Endometrial microvascular endothelial cells (primary cell): ENCODE data around the gene DEGS2. TPM values are rescaled to one million over a fixed set of nuclear protein-coding genes. Genes with fewer than 3 reads are reported as not detected.
"Not testable (repeated sequence)": the region's sequence is repeated elsewhere in the genome, so short reads cannot be mapped to it uniquely, and the experiment has no call there.

Experiments used
- in situ Hi-C: cut with HindIII; loops from 2 replicates; pipeline ENCODE4 v1.10.0; 2017; ENCODE audit warnings: low sequenced_read_pairs, low pct_unique_long_range_greater_than_20kb; ENCODE audit errors: inconsistent ontology term
- total RNA-seq: library from RNA; depleted of rRNA; stranded (reverse); fragments of >200 nt; gene quantifications from one replicate; pipeline ENCODE4 v1.2.3, GENCODE V29; 2015; ENCODE audit errors: inconsistent ontology term

The DEGS2 gene
- total RNA-seq, 1 donor from 2014 or later, result not detected

DNA sequence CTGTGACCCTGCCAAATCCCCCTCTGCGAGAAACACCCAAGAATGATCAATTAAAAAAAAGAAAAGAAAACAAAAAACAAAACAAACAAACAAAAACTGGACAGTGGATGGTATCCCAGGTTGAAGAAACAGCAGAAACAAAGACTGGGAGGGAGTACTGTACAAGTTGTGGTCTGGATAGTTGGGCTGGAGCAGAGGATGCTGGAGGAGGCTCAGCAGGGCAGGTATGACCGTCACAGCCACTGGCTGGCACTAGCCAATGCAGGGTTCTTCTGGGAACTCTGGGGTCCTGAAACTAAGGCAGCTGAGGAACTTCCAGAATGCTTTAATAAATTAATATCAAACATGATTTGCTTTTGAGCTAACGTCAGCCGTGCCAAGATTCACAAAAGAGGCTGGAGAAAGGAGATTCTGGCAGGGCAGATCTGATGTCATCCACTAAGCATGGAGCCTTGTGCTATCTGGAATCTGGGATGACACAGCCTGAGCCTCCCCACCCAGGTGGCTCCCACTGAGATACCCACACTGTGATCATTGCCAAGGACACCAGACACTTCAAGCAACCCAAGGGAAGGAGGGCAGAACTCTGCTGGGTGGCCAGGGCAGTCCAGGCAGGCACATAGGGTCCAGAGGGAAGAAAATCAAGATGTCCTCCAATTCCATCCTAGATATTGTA, 22.6 kb upstream of the DEGS2 start:
- in situ Hi-C loops, result not testable (repeated sequence)

DNA sequence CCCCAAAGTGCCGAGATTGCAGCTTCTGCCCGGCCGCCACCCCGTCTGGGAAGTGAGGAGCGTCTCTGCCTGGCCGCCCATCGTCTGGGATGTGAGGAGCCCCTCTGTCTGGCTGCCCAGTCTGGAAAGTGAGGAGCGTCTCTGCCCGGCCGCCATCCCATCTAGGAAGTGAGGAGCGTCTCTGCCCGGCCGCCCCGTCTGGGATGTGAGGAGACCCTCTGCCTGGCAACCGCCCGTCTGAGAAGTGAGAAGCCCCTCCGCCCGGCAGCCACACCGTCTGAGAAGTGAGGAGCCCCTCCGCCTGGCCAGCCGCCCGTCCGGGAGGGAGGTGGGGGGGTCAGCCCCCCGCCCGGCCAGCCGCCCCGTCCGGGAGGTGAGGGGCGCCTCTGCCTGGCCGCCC, 21.2 kb upstream of the DEGS2 start:
- in situ Hi-C loops, result not testable (repeated sequence)

DNA sequence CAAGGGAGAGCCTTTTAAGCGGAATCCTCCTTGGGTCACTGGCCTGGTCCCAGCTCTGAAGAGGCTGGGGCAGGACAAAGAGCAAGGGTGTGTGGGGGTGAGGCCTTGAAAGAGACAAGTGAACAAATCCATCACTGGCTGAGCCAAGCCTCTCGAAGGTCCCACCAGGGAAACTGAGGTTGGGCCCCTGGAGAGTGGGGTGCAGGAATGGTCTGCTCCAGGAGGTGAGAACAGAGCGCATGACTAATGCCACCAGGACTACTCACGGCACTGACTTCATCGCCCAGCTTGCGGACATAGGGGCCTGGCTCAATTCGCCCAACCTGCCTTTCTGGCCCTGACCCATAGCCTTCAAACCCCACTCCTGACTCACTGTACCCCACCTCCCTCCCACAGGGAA, 19.2 kb upstream of the DEGS2 start:
- in situ Hi-C loops, result no loop called here

DNA sequence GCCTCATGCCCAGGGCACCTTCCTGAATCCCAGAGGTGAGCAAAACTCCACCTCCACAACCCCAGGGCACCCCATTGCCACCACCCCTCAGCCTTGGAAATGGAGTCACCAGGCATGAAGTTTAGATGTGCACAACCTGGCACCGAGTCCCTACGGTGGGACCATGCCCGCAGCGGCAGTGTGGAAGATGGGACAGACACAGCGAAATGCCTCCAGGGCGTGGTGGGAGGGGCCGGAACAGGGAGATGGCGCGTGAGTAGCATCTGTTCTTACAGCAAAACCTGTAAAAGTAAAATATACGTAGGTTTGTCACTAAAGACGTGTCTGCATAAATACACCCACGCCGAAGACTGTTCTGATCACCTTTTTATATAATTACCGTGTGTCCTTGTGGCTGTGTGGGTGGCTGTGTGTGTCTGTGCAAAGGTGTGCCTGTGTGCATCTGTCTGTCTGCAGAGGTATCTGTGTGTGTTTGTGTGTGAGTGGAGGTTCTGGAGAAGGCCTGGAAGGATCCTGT, 17.4 kb upstream of the DEGS2 start:
- in situ Hi-C loops, result no loop called here

DNA sequence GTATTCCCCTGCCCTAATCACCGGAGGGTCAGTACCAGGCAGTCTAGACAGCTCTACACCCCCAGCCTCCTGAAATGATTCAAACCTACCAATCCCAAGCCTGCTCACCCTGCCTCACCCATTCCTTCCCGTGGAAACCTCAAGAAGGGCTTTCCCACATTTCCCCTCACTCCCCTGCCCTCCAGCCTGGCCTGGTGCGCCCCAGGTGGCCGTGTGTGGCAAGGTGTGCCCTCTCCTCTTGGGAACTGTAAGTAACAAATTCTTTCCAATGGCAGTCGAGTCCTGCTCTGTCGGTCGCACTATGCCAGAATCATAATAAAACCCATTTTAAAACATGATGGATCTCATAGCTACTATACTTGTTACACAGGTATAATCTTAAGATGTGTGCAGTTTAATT, 13.9 kb upstream of the DEGS2 start:
- in situ Hi-C loops, result no loop called here

DNA sequence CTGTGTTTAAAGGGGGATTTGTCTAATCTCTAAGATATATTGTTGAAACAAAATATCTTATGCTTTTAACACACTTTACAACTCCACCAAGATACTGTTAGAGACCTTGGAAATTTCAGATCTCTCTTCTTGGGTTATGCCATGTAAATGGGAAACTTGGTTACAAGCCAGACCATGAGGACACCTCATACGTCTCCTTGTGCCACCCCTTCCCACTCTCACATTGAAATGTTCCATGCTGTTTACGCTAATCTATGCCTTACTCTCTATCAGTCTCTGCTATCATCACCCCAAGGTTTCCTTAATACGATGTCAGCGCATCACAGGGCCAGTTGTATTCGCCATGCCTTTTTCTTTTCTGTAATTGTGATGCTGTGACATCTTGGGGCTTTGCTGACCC, 13.4 kb upstream of the DEGS2 start:
- in situ Hi-C loops, result no loop called here

DNA sequence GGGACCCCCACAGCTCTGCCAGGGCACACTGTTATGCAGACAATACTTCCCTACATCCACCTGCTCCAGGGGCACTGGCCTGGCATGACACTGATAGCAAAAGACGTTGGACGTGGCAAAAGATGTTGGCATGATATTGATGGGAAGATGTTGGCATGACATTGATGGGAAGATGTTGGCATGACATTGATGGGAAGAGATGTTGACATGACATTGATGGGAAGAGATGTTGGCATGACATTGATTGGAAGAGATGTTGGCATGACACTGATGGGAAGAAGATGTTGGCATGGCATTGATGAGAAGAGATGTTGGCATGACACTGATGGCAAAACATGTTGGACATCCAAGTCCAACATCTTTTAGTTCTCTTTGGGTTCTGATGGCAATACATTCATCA, 11.4 kb upstream of the DEGS2 start:
- in situ Hi-C loops, result no loop called here

DNA sequence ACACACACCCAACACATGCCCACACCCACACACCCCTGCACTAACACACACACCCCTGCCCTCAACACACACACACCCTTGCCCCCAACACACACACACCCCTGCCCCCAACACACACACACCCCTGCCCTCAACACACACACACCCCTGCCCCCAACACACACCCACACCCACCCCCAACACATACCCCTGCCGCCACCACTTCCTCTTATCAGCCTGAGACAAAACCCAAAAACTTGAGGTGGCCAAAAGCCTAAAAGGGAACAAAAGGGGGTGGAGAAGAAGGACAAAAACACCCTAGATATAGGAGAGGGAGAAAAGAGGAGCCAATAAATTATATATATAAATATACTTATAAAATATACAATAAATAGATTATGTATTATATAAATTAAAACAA, 9.1 kb upstream of the DEGS2 start:
- in situ Hi-C loops, result no loop called here

DNA sequence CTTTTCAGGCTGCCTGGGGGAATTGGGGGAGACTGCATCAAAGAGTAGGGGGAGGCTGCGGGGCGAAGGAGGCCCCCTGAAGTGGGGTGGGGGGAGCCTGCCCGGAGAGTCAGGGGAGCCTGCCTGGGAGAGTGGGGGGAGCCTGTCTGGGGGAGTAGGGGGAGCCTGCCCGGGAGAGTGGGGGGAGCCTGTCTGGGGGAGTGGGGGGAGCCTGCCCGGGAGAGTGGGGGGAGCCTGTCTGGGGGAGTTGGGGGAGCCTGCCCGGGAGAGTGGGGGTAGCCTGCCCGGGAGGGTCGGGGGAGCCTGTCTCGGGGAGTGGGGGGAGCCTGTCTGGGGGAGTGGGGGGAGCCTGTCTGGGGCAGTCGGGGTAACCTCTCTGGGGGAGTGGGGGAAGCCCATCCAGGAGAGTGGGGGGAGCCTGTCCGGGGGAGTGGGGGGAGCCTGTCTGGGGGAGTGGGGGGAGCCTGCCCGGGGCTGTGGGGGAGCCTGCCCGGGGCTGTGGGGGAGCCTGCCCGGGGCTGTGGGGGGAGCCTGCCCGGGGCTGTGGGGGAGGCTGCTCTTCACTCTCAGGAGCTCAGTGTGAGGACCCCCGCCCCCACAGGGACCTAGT, 6.5 kb upstream of the DEGS2 start:
- in situ Hi-C loops, result no loop called here

DNA sequence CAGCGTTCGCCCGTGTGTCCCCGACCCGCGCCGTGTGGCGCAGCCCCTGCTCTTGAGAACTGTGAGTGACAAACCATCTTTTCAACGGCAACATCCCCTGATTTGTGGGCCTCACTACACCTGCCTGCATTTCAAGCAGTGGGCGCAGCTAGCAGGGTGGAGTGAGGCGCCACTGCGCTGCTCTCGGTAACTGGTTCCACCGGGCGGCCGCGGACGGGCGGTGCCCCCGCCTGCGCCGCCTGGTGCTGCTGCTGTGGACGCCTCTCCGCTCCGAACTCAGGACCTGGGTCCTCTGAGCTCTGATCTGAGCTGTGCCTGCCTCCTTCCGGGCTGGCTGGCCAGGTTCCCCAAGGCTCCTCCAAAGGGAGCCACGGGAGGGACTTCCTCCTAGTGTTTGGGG, 5.9 kb upstream of the DEGS2 start:
- in situ Hi-C loops, result no loop called here

DNA sequence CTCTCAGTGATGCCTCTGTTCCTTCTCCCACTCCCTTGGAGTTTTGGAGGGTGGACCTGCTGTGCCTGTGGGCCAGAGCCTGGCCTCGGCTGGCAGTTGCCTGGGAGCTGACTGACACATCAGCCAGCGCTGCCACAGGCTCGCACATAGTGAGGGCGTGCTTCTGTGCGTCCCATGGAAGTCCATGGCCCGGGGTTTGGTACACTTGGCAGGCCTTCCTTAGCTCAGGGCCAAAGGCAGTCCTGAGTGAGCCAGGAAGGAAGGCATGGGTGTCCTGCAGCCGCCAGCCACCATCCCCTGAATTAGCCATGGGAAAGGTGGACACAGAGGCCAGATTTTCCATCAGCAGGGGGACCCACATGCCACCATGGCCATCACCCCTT, 1.1 kb upstream of the DEGS2 start:
- in situ Hi-C loops, result no loop called here

DNA sequence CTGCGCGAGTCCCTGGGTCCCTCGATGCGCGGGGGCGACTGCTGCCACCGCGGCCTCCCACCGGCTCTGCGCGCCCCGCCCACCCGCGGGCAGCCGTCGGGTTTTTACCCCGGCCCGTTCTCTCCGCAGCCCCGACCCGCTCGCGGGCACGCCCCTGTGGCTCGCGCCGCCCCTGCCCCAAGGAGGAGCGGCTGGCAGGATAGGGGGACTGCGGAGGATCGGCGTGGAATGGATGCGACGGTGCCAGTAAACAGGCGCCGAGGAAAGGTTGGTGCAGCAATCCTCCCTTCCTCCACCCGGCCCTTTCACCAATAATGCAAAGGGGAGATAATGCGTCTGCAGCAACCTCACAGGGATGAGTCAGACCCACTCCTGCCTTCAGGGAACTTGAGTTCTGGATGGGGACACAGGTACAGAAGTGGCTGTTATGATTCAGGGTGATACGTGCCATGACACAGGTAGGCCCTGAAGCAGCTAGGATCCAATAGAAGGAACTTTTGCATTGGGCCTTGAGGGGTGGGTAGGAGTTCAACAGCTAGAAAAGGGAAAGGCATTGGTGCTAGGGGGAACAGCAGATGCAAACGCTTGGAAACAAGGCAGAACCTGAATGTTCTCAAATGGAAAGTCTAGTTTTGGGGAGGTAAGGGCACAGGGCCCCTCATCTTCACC, 554 bp upstream of the DEGS2 start:
- in situ Hi-C loops, result no loop called here

DNA sequence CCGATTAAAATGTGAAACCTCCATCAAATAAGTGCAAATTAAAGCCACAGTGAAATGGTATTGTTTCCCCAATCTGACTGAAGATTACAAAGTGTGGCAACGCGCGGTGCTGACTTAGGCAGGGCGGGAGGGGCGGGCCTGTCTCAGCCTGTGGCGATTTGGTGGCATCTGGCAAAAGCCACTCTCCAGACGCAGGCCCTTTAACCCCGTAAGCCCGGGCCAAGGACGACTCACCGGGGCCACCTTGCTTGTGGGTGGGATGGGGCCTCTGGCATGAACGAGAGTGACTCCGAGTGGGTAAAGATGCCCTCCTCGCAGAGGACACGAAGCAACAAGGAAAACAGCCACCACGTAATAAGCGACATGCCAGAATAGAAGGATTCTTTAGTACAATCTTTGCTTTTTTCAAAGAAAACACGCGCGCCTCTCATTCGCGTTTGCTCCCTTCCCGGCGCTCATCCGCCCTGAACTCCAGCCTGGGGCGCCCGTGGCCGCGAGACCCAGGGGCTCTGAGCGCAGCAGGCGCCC, 815 bp downstream of the DEGS2 start:
- in situ Hi-C loops, result no loop called here

DNA sequence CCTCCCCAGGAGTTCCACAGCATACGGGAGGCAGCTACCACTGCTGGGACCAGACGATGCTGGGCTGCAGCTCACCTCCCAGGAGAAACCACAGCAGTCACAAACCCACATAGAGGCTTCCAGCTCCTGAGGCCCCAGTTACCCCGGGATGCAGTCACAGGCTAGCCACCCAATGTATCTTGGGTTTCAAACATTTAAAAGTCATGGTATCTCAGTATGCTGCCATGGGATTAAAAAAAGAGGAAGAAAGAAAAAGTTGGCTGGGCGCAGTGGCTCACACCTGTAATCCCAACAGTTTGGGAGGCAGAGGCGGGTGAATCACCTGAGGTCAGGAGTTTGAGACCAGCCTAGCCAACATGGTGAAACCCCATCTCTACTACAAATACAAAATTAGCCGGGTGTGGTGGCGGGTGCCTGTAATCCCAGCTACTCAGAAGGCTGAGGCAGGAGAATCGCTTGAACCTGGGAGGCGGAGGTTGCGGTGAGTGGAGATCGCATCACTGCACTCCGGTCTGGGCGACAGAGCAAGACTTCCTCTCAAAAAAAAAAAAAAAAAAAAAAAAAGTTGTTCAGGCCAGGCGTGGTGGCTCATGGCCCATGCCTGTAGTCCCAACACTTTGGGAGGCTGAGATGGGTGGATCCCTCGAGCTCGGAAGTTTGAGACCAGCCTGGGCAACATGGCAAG, 1.8 kb downstream of the DEGS2 start:
- in situ Hi-C loops, result not testable (repeated sequence)

DNA sequence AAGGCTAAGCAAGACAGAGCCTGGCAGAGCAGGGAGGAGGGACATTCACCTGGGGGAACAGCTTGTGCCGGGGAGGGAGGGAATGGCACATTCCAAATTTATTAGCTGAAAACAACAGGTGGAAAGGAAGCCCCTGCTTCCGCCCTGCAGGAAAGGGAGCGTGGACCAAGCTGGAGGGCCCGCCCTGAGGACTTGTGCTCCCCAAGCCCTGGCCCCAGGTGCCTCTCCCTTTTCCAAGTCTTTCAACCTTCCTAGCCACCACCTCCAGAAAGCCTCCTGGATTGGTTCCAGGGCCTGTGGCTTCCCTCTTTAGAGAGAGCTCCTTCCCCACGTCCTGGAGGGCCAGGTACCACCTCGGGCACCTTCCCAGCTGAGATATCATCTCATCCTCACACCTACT, 2.7 kb downstream of the DEGS2 start:
- in situ Hi-C loops, result no loop called here

DNA sequence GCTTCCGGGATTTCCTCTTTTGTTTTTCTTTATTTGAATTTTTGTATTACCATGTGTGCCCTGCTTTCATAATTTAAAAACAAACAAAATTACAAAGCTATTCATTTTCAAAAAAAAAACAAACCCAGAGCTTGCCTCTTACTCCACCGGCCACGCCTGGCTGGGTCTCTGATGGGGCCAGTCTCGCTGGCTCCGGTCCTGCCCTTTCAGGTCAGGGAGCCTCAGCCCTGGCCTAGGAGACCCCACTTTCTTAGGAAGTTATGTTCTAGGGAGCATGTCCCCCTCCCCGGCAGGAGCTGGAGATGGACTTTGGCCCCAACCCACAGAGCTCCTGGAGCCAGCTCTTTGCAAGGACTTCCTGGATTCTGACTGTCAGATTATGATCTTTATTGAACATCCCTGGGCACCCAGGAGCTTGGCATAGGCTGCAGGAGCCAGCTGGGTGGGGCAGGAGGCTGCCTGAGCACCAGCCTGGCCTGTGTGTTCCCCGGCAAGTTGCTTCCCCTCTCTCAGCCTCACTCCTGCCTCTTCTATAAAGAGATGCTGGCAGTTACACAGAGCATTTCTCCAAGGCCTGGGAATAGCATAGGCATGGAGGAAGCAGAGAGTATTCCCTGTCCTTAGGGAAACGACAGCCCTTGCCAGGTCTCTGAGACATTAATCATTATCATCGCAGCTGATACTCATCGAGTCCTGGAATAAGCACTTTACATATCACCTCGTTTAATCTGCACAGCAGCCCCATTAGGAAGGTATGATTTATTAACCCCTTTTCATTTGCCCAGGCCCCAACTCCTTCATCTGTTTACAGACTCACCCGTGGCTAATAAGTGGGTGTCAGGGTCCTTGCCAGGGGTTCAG, 3.5 kb downstream of the DEGS2 start:
- in situ Hi-C loops, result no loop called here

DNA sequence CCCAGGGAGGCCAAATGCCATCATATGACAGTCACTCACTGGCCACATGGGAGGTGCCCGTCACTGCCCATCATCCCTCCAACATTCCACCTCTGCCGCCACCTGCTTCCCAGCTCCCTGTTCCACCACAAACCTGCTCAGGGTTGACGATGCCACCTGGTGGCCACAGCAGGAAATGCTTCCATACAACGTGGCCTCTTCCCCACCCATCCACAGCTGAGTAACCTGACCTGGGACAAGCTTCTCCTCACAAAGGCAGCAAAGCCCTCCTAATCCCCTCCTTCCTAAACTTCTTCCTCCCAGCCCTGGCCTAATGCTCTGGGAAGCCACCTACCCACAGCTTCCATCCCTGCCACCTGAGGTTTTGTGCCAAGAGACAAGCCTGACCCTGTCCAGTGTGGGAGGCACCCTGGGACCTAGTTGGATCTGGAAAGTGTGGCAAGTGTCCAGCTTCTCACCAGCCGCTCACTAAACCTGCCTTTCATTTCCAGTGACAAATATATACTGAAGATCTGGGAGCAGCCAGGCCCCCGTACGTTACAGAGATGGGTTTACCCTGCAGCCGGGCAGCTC, 4.3 kb downstream of the DEGS2 start:
- in situ Hi-C loops, result no loop called here

DNA sequence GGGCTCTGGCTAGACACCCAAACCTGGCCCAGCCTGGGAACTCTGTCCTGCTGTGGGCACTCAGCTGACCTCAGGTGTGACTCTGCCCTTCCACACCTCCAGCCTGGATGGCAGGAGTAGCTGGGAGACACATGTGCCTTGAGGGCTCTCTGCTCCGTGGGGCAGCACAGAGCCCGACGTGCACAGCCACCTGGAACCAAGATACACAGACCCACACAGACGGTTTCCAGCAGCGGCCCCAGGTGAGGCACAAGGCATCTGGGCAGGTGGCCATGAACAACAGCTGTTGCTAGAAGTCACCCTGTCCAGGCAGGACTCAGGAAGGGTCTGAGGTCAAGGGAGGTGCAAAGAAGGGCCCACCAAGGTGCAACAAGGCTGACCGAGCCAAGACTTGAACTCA, 5.9 kb downstream of the DEGS2 start:
- in situ Hi-C loops, result no loop called here
